C4-2B (cell line): Measurements from ENCODE around the gene CKAP2L.
"Not testable (repeated sequence)": the region's sequence is repeated elsewhere in the genome, so short reads cannot be mapped to it uniquely, and the experiment has no call there.

Source experiments
- CTCF ChIP-seq: fragments of 450-650 bp; conservative IDR thresholded peaks from 2 replicates; pipeline ENCODE4 v1.5.1; 2017; ENCODE audit warnings: mild to moderate bottlenecking
- ZFX ChIP-seq: fragments of 450-650 bp; IDR thresholded peaks from 2 replicates; pipeline ENCODE4 v1.6.1; 2017

GRCh38 chr2:112716094-112716493 is 48.3 kb downstream of the CKAP2L start:
- not testable (repeated sequence) for TF ChIP-seq CTCF, ZFX
